OCI-LY7 (cell line): ENCODE measurements around the gene SPECC1.

ENCODE experiments used
- EZH2phosphoT487 ChIP-seq: fragments of 200-600 bp; sonication (generic); IDR thresholded peaks from 2 replicates; pipeline ENCODE4 v1.6.1; 2018; ENCODE audit warnings: low read depth, borderline replicate concordance, mild to moderate bottlenecking, mixed run types, antibody characterized with exemption, low read length, moderate library complexity, mixed read lengths
- TF ChIP-seq, protein P1 (sequence below): fragments of 200-600 bp; sonication (generic); conservative IDR thresholded peaks from 2 replicates; pipeline ENCODE4 v1.5.1; 2014; ENCODE audit warnings: mild to moderate bottlenecking, antibody characterized with exemption, low read length, moderate library complexity, mixed read lengths

GRCh38 chr17:20236578-20237227 is 227.5 kb downstream of the SPECC1 start:
- TF ChIP-seq, protein P1, sequence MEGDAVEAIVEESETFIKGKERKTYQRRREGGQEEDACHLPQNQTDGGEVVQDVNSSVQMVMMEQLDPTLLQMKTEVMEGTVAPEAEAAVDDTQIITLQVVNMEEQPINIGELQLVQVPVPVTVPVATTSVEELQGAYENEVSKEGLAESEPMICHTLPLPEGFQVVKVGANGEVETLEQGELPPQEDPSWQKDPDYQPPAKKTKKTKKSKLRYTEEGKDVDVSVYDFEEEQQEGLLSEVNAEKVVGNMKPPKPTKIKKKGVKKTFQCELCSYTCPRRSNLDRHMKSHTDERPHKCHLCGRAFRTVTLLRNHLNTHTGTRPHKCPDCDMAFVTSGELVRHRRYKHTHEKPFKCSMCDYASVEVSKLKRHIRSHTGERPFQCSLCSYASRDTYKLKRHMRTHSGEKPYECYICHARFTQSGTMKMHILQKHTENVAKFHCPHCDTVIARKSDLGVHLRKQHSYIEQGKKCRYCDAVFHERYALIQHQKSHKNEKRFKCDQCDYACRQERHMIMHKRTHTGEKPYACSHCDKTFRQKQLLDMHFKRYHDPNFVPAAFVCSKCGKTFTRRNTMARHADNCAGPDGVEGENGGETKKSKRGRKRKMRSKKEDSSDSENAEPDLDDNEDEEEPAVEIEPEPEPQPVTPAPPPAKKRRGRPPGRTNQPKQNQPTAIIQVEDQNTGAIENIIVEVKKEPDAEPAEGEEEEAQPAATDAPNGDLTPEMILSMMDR, result no peak
- no peak for TF ChIP-seq EZH2phosphoT487
